ENCODE measurements around the gene ASTN2.

DNA sequence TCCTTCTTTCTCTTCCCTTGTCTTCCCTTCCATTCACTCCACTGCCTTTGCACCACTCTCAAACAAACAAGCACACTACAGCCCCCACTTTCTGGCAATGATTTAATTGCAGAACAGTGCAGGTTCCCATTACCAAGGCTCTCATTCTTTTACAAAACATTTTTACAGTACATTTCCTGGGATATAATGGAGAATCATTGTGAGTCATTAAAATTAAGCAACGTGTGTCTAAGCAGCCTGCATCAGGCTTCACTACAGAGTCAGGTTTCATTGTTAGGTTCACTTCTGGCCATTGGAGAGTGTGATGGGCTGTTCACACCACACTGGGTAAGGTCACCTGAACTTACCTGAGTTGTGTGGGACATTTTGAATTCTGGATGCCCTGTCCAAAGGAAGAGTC lies 424.3 kb downstream of the ASTN2 start:
- TF ChIP-seq, protein P1, sequence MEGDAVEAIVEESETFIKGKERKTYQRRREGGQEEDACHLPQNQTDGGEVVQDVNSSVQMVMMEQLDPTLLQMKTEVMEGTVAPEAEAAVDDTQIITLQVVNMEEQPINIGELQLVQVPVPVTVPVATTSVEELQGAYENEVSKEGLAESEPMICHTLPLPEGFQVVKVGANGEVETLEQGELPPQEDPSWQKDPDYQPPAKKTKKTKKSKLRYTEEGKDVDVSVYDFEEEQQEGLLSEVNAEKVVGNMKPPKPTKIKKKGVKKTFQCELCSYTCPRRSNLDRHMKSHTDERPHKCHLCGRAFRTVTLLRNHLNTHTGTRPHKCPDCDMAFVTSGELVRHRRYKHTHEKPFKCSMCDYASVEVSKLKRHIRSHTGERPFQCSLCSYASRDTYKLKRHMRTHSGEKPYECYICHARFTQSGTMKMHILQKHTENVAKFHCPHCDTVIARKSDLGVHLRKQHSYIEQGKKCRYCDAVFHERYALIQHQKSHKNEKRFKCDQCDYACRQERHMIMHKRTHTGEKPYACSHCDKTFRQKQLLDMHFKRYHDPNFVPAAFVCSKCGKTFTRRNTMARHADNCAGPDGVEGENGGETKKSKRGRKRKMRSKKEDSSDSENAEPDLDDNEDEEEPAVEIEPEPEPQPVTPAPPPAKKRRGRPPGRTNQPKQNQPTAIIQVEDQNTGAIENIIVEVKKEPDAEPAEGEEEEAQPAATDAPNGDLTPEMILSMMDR (conservative IDR thresholded peaks at IDR 0.05), result no peak
- no peak for TF ChIP-seq ZFX (IDR thresholded peaks at IDR 0.05)
